GM20000 (cell line): Measurements from ENCODE around the gene CTNND2.

ENCODE experiments used
- DNase-seq: peaks from one replicate; pipeline ENCODE4 v3.0.0; 2012; ENCODE audit warnings: low spot score
- TF ChIP-seq, protein P1 (sequence below): IDR thresholded peaks from 2 replicates; pipeline ENCODE4 v1.5.1; 2012; ENCODE audit warnings: mild to moderate bottlenecking, control low read depth; ENCODE audit errors: extremely low read depth, missing control alignments

The CTNND2 gene

DNA sequence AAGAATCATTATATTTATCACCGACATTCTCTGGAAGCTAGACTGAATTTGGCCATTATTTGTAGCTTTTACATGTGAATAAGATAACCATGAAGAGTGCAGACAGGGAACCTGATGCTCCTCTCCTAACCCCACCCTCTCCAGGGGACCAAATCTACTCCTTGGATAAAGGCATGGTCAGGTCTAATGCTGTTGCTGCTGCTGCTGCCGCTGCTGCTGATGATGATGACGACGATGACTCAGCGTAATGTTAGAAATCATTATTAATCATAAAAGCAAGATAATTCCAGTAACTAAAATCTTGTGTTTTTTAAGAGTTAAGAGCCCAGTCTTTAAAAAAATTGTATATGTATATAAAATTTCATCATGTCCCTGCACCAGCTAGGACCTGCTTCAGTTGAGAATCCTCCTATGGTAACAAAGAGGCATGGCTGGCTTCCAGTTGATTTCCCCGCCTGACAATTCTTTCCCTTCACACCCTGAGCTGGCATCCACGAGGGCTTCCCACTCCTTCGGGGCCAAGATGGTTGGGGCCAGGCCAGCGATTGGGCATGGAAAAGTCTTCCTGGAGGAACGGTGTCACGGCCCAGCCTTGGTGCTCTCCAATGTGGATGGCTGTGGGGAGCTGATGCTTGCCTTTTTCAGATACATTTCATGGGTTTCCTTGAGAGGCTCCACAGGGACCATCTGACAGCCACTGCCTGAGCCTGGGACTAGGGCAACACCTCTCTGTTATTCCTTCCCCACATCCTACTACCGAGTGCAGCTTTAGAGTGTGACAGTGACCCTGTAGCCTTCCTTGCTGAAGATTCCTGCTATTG lies 400.0 kb downstream of the CTNND2 start:
- DNase-seq, result no peak

DNA sequence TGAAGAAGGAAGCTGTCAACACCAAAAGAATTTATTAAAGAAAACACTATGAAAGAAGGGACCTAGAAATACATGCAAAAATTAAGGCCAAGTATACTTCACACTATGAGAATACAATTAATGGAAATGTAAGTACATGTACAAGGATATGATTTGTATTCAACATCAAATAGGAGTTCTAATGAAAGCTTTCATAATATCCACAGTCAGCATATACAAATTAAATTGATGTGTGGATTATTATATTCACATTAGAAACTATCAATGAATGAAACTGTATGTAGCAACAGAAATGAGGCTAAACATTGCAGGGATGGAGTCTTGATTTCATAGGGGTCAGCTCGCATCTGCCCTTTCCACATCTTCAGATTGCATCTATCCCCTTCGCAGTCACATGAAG lies 401.5 kb downstream of the CTNND2 start:
- no peak for DNase-seq

More for the DNA sequence above, 400.0 kb downstream of the CTNND2 start:
- TF ChIP-seq, protein P1, sequence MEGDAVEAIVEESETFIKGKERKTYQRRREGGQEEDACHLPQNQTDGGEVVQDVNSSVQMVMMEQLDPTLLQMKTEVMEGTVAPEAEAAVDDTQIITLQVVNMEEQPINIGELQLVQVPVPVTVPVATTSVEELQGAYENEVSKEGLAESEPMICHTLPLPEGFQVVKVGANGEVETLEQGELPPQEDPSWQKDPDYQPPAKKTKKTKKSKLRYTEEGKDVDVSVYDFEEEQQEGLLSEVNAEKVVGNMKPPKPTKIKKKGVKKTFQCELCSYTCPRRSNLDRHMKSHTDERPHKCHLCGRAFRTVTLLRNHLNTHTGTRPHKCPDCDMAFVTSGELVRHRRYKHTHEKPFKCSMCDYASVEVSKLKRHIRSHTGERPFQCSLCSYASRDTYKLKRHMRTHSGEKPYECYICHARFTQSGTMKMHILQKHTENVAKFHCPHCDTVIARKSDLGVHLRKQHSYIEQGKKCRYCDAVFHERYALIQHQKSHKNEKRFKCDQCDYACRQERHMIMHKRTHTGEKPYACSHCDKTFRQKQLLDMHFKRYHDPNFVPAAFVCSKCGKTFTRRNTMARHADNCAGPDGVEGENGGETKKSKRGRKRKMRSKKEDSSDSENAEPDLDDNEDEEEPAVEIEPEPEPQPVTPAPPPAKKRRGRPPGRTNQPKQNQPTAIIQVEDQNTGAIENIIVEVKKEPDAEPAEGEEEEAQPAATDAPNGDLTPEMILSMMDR, result no peak

DNA sequence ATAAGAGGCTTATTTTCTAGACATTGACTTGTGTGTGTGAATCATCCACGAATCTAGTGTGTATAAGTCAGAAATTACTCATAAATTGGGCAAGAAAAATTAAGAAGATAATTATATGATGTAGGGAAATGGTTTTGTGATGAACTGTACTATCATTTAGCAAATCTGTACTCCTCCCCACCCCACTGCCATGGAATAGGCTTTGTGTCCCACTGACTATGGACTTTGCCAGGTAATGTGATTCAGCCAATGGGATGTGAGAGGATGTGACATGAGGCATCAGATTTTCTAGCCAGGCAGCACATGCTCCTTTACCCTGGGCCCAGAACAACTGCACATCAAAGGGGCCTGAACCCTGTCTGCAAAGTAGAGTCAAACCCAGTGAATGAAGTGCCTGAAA lies 406.6 kb downstream of the CTNND2 start:
- TF ChIP-seq, protein P1, result no peak
- no peak for DNase-seq

More for the DNA sequence above, 401.5 kb downstream of the CTNND2 start:
- TF ChIP-seq, protein P1, result no peak

DNA sequence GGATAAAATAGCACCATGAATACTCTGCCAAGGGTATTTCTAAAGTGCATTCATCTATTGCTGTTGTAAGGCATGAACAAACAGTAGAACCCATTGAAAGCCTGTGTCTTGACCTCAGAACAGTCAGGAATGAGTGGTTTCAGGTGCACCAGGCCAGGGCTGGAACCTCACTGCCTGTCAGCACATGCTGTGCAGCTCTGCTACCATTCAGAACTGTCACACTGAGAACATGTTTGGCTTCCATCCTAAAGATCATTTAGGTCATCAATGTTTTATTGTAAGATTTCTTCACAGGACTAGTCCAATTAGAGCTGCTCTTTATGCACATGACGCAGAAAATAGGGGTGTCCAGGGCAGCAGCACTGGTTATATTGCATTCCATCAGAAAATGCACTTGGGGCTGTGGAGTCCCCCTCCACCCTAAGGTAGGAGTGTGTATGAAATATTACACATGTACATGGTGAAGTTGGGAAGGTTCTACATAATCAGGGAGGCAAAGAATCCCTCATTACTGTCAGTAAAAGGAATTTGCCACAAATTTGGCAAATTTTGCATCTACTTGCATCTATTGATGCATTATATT lies 408.0 kb downstream of the CTNND2 start:
- TF ChIP-seq, protein P1, result no peak
- no peak for DNase-seq

DNA sequence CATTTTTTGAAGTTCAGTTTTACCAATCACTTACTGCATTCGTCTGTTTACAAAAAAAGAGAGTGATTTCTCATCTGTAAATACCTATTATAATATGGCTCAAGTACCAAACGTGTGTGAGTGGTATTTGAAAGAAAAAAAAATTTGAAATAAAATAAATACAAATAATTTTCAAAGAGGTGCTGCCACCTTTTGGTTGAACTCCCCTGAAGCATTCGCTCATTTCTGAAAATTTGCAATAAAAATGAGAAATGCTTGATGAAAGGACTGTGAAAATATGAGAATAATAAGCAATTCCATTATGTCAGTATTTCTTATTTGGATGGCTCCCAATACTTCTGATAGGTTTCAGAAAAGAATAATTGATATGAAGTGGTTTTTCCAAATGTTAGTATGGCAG lies 409.9 kb downstream of the CTNND2 start:
- TF ChIP-seq, protein P1, result no peak
- no peak for DNase-seq

DNA sequence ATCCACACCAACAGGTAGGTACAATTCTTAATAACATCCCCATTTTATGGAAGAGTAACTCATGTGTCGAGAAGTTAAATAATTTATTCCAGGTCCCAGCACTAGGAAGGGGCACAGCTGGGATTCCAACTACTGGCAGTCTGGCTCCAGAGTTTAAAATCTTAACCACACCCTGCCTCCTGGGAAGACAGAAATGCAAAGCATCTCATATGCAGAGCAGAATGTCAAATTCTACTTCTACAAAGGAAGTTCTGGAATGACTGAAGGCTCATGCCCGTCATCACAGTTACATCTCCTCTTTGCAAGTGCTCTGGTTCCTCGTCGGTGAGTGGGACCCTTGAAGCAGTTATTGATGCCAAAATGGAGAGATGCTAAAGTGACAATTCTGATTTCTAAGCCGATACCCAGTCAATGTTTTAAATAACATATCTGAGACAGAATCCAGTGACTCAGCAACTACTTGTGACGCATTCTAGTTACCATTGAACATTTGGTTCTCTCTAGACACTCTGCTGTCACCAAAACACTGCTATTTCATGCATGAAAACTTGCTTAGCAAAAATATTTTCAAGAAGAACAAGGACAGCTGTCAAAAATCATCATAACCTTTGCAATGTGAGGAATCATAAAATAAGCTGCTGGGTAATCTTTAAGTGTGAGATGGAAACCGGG lies 412.7 kb downstream of the CTNND2 start:
- DNase-seq, result no peak
- TF ChIP-seq, protein P1, result no peak

DNA sequence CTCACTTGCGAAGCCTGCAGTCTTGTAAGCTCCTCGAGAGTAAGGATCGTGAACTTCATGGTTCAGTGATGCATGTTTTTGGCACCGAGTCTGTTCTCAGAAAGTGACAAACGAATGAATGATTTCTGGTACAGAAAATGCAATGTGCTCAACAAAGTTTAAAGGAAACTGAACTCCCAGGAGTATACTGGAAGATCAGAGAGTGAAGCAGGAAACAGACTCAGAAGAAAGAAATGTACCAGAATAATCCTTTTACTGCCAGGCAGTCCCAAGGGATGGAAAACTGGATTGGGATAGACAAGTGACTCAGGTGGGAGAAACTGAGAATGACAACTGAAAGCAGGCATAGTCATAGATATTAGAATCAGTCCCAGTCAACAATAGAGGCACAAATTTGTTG lies 420.6 kb downstream of the CTNND2 start:
- DNase-seq, result no peak
- TF ChIP-seq, protein P1, result no peak
